HG03135 (cell line): ENCODE results near the gene SHKBP1.
A peak's percentile ranks its signal among the peaks of the same experiment; 100 is the strongest.

Experiments
- ATAC-seq: cut with Tn5 transposase; IDR thresholded peaks from one replicate; pipeline ENCODE4 v1.9.1; 2021; ENCODE audit warnings: mild to moderate bottlenecking, moderate library complexity; ENCODE audit not compliant: unreplicated experiment

The SHKBP1 gene

DNA sequence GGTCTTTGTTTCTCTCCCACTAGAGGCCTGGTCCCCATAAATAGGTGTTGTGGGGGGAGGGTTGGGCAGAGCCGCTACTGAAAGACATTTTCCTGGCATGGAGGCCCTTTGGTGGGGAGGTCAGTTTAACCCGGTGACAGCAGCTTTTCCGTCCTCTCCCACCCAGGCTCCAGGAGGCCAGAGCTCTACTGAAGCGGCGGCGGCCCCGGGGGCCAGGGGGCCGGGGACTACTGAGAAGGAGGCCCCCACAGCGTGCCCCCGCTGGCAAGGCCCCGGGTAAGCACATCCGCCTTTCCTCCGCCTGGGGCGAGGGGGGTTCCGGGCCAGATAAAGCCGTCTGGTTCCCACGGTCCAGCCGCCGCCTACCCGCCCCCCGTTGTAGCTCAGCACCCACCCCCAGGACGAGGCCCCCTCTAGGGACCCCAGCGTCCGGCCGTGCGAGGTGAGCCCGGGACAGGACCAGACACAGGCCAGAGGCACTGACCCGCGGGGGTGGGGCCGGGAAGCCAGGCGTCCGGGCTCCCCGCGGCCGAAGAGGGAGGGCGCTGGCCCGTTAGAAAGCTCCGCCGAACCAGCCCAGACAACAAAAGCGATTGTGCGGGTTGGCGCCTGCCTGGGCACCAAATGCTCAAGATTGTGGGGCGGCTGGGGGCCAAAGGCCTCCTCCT lies 23.4 kb downstream of the SHKBP1 start:
- no peak for ATAC-seq

DNA sequence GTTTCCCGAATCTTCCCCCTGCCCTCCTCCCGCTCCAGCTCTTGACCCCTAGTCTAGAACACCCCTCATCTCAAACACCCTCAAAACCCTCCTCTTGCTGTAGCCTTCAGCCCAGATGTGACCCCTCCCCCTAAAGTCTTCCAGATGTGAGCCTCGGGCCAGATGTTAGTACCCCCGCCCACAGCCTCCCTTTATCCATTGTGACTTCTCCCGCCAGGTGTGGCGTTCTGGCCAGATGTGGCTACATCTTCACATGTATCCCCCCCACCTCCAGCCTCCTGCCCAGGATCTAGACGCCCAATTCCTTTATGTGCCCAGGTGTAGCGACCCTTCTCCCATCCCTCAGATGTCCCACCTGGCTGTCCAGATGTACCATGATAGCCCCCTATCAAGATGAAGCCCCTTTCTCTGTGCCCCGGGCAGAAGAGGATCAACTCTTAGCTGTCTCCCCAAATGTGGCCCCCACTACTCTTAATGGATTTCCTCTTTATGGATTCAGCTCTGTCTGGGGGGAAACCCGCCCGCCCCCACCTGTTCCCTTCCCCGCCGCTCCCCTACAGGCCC lies 24.0 kb downstream of the SHKBP1 start:
- ATAC-seq: no peak

DNA sequence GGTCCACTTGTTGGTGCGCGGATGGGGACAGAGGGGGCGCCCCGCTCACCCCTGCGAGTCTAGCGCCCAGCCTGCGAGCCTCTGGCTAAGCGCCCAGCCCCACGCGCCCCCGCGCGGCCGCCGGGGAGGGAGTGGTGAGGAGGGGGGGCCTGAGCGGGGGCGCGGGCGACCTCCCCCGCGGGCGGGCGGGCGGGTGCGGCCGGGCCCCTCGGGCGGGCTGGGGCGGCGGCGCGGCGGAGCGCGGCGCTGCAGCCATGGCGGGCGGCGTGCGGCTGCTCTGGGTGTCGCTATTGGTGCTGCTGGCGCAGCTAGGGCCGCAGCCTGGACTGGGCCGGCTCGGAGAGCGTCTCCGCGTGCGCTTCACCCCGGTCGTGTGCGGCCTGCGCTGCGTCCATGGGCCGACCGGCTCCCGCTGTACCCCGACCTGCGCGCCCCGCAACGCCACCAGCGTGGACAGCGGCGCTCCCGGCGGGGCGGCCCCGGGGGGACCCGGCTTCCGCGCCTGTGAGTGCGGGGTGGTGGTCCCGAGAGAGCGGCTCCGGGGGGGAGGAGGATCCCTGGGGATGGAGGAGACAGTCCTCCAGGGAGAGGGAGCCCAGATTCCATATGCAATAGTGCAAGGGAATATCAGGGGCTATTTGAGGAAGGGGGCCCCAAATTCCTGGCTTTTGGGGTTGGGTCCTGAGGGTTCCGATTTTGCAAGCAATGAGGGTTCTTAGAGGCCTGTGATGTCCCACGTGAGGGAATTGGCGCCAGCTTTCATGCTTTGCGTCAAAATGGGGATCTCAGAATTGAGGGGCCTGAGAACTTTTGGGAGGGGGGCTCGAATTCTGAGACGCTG lies 24.7 kb downstream of the SHKBP1 start, which contains the start of gene LTBP4:
LTBP4 (plus strand) TSS at position 236 of the 841 bp plus-strand sequence; CDS start at position 255, 19 bp downstream.
- no peak for ATAC-seq

DNA sequence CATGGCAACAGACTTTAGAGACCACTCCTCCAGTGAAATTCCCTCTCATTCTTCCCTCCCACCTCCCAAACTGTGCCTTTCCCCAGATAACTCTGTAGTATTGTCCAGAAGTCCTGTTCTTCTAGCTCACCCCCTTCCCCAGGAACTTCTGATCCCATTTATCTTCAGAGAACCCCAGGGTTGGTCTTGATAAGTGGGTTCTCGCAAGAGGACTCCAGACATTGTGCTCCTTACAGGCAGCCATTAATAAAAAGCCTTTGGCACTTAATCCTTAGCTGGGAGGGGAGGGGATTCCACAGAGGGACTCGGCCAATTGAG lies 26.4 kb downstream of the SHKBP1 start:
- no peak for ATAC-seq

DNA sequence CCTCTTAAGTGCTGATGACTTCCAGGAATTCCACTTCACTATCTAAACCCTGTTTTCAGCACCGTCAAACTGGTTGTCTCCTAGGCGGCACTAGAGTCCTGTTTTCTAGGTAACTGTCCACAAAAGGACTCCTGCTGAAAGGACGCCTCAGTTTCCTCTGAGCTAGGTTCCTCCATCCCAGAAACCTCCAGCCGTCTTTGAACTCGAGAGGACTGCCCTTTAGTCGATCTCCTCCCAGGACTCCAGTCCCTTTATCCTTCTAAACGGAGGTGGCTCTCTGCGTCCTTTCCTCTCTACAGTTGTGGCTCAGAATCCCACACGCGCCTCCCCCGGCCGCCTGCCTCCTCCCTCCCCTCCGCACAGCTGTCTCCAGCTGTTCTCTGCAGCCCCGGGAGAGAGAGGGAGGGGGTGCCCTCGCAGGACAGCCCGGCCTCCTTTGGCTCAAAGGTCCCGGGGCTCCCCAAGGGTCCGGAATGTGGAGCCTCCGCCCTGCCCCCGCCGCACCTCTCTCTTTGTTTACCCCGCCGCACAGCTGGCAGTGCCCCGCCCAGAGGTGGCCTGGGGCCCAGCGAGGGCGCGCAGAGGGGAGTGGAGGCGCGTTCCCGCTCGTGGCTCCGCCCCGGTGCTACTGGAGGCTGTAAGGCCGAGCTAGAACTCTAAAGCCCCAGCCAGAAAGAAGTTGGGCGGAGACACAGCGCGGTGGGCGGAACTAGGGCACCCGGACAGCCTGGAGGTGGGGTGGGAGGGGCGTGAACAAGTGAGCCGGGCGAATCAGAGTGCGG lies 26.9 kb downstream of the SHKBP1 start:
- ATAC-seq: peak; percentile 65

DNA sequence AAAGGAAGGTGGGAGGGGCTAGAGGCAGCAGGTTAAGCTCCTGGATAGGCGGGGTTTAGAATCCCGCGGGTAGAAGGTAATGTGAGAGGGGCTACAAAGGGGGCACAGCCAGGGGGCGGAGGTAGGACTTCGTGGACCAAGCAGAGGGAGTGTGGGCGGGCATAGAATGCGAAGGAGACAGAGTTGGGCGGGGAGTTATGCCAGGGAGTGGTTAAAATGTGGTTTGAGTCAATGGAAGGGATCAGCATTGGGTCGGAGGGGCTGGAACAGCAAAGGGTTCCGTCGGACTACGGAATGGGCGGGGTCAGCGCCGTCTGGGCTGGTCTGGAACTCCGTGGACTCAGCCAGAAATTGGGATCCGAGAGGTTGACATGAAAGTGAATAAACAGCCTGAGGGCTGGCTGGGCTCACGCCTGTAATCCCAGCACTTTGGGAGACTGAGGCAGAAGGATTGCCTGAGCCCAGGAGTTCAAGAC lies 27.5 kb downstream of the SHKBP1 start:
- ATAC-seq: no peak

DNA sequence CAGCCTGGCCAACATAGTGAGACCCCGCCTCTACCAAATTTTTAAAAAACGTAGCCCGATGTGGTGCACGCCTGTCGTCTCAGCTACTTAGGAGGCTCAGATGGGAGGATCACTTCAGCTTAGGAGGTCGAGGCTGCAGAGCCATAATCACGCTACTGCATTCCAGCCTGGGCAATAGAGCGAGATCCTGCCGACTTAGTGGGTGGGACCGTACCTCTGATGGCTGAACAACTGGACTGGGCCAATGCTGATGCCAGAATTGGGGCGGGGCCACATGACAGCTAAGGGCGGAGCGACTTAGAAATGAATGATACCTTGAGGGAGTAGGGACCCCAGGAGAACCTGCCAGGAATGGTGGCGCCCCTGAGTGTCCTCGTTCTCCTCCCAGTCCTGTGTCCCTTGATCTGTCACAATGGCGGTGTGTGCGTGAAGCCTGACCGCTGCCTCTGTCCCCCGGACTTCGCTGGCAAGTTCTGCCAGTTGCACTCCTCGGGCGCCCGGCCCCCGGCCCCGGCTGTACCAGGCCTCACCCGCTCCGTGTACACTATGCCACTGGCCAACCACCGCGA lies 28.1 kb downstream of the SHKBP1 start:
- ATAC-seq: no peak

DNA sequence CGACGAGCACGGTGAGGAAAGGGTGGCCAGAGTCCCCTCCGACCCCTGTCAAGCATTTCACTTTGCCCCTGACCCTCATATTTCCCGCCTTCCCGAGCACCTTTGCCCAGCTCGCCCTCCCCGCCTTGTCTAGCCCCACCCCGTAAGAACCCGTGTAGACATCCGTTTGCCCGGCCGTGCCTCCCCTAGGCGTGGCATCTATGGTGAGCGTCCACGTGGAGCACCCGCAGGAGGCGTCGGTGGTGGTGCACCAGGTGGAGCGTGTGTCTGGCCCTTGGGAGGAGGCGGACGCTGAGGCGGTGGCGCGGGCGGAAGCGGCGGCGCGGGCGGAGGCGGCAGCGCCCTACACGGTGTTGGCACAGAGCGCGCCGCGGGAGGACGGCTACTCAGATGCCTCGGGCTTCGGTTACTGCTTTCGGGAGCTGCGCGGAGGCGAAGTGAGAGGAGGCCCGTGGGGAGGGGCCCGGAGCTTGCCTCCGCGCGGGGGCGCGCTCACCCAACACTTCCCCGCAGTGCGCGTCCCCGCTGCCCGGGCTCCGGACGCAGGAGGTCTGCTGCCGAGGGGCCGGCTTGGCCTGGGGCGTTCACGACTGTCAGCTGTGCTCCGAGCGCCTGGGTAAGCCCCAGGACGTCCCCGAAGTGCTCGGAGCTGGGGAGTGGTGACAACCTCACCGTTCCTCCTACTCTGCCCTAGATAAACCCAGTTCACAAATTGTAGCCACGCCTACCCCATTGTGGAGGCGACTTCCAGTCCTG lies 28.7 kb downstream of the SHKBP1 start:
- no peak for ATAC-seq

DNA sequence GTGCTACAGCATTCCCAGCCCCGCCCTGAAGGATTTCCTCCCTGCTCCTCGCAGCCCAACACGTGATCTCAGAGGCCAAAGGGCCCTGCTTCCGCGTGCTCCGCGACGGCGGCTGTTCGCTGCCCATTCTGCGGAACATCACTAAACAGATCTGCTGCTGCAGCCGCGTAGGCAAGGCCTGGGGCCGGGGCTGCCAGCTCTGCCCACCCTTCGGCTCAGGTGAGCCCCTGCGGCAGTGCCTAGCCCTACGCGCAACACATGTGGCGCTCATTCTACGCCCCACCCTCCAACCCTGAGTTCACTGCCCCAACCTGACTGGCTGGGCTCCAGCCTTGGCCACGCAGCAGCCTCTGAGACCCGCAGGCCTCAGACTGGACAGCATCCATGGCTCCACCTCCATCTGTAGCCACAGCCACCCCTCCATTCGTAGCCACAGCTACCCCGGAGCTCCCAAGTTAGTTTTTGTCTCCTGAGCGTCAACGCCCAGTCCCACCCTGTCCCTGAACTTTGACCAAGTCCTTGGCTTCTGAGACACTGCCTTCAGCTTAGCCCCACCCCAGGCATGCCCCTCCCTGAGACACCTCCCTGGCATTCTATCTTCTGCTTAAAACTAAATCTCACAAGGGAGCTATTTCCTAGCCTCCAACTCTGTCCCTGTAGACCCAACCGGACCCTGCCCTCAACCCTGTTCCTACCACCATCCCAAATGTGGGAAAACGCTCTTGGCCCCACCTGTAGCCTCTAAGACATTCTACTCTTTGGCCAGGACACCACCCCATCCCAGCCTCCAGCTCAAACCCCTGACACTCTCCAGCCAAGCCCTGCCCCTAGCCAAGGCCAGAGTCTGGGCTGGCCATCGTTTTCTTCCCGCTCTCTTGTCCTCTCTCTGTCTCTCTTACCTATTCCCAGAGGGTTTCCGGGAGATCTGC lies 30.9 kb downstream of the SHKBP1 start:
- ATAC-seq: no peak

DNA sequence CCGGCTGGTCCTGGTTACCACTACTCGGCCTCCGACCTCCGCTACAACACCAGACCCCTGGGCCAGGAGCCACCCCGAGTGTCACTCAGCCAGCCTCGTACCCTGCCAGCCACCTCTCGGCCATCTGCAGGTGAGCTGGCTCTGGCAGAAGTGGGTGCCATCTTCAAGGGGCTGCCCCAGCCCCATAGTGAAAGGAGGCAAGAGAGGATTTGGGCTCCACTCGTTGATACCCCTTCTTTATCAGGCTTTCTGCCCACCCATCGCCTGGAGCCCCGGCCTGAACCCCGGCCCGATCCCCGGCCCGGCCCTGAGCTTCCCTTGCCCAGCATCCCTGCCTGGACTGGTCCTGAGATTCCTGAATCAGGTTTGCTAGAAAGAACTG lies 31.6 kb downstream of the SHKBP1 start:
- no peak for ATAC-seq

DNA sequence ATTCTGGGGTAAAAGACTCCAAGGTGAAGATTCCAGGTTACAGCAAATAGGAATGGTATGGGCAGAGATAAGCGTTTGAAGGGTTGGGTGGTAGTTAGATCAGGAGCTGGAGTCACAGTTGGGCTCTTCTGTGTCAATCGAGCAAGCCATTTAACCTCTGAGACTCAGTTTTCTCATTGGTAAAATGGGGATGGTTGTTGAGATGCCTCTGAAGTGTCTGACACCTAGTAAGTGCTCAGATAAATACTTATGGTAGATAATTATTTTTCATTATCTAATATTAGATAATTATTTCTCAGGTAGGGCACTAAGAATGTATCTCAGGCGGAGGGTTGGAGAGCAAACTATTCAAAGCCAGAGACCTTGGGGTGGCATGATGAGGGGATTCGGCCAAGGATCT lies 32.3 kb downstream of the SHKBP1 start:
- ATAC-seq: no peak

DNA sequence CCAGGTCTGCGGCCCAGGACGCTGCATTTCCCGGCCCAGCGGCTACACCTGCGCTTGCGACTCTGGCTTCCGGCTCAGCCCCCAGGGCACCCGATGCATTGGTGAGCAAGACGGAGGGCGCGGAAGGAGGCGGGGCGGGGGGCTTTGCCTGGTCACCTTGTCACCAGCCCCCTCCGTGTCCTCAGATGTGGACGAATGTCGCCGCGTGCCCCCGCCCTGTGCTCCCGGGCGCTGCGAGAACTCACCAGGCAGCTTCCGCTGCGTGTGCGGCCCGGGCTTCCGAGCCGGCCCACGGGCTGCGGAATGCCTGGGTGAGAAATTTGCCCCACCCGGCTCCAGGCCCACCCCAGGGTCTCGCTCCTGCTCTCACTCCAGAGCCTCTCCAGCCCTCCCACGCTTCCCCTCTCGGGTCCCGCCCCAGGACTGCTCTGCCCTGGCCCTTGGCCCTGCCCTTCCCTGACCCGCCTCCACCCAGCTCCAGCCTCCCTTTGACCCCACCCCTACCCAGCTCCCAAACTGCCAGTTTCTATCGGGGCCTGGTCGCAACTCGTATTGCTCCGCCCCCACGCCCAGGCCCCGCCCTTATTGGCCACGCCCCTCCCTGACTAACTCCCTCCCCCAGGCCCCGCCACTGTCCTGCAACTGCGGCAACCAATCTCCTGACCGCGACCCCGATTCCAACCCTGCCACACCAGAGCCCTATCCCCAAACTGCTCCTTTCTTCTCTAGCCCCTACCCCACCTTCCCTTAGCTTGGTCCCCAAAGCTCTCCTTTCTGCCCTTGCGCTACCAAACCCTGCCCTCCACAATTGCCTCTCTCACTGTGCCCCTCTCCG lies 33.1 kb downstream of the SHKBP1 start:
- ATAC-seq: peak; percentile 40

DNA sequence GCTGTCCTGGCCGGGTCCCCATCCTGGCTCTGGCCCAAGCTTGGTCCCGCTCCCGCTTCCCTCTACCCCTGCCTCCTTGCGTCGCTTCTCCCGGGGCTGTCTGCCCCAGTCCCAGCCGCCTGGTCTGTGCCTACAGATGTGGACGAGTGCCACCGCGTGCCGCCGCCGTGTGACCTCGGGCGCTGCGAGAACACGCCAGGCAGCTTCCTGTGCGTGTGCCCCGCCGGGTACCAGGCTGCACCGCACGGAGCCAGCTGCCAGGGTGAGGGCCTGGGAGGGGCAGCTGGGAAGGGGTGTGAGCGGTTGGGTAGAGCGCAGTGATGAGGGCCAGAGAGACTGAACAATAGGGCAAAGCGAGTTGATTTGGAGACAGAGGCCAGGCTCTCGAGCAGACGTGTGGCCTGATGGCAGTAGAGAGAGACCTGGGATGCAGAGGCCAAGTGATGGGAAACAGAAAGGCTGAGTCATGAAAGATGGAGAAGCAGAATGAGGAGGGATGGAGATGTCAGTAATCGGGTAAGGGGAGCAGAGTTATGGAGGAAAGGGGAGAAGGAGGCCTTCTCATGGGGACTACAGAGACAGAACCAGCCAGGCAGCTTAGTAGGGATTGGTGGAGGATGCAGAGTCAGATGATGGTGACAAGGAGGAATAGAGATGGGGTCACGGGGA lies 33.9 kb downstream of the SHKBP1 start:
- ATAC-seq: no peak

DNA sequence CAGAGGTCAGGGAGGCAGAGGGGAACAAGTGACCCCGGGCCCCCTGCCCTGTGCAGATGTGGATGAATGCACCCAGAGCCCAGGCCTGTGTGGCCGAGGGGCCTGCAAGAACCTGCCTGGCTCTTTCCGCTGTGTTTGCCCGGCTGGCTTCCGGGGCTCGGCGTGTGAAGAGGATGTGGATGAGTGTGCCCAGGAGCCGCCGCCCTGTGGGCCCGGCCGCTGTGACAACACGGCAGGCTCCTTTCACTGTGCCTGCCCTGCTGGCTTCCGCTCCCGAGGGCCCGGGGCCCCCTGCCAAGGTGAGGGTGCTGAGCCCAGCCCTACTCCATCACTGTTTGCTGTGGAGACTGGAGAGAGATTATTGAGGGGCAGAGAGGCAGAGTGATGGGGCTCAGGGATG lies 34.4 kb downstream of the SHKBP1 start:
- ATAC-seq: no peak

DNA sequence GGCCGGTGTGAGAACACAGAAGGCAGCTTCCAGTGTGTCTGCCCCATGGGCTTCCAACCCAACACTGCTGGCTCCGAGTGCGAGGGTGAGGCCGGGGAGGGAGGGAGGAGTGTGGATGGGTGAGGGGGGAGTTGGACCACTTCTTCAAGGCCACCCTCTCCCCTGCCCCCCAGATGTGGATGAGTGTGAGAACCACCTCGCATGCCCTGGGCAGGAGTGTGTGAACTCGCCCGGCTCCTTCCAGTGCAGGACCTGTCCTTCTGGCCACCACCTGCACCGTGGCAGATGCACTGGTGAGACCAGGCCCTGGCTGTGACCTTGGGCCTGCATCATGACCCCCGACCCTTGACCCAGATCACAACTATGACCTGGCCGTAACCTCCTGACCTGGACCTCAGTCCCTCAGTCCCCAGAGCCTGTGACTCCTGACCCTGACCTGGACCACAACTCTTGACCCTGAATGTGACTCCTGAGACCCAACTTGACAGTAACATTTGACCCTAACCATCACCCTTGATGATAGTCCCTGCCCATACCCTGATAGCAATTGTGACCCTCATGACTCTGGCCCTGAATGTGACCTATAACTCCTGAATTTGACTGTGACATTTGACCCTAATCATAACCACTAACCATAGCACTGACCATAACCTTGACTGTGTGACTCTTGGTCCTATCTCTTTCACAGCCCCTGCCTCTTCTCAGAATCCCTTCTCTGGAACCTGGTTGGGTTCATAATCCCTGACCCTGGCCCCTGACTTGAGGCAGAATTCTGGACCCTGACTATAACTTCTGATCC lies 35.4 kb downstream of the SHKBP1 start:
- no peak for ATAC-seq

DNA sequence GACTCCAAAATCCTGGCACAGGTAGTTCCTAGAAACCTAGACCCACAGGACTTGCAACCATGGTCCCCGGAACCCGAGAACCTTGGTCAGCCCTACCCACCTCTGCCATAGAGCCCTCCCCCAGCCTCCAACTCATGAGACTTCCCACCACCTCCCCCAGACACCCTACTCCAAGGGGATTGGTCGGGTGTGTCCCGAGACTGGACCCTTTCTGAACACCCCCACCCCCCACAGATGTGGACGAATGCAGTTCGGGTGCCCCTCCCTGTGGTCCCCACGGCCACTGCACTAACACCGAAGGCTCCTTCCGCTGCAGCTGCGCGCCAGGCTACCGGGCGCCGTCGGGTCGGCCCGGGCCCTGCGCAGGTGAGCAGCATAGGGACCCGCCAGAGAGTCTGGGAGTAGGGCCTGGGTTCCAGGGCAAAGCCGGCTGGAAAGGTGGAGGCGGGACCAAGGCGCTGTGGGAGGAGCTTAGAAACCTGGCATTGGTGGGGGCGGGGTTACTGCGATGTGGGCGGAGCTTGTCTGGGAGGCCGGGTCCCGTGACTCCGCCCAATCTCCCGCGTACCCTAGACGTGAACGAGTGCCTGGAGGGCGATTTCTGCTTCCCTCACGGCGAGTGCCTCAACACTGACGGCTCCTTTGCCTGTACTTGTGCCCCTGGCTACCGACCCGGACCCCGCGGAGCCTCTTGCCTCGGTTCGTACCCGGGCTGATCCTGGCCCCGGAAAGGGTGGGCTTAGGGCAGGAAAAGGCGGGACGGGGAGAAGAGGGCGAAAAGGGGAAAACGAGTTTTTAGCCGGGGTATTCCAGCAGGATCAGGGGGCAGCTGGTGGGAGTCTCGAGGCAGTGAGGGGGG lies 36.4 kb downstream of the SHKBP1 start:
- no peak for ATAC-seq
